GM23338 (cell line): ENCODE results near the gene FCRL5. TPM values are rescaled to one million over a fixed set of nuclear protein-coding genes. Genes with fewer than 3 reads are reported as not detected.
"Not testable (repeated sequence)": the region's sequence is repeated elsewhere in the genome, so short reads cannot be mapped to it uniquely, and the experiment has no call there.

Experiments
- ATAC-seq: fragments of 200-7000 bp; cut with Tn5 transposase; 3 replicates; pipeline ENCODE4 v1.9.1; 2020
- DNase-seq: peaks from one replicate; pipeline ENCODE4 v3.0.0-alpha.2; 2015; ENCODE audit warnings: low spot score
- H2AFZ ChIP-seq: fragments of 200-600 bp; sonication (generic); 2 replicates; pipeline ENCODE4 v1.8.0; 2016; ENCODE audit warnings: antibody characterized with exemption, mild to moderate bottlenecking, moderate library complexity
- H3F3A ChIP-seq: fragments of 200-600 bp; sonication (generic); replicated peaks from 2 replicates; pipeline ENCODE4 v1.8.0; 2017; ENCODE audit warnings: antibody characterized with exemption, mixed run types, low read depth
- H3K27ac ChIP-seq: fragments of 200-600 bp; sonication (generic); 2 replicates; pipeline ENCODE4 v1.6.1; 2016; ENCODE audit warnings: low read depth
- H3K27me3 ChIP-seq: fragments of 200-600 bp; sonication (generic); 2 replicates; pipeline ENCODE4 v1.8.0; 2016; ENCODE audit warnings: mild to moderate bottlenecking, mixed run types, moderate library complexity; ENCODE audit not compliant: insufficient read depth
- H3K36me3 ChIP-seq: fragments of 200-600 bp; sonication (generic); 2 replicates; pipeline ENCODE4 v1.8.0; 2016; ENCODE audit warnings: mild to moderate bottlenecking; ENCODE audit not compliant: insufficient read depth
- H3K4me1 ChIP-seq: fragments of 200-600 bp; sonication (generic); 2 replicates; pipeline ENCODE4 v1.8.0; 2016; ENCODE audit warnings: mild to moderate bottlenecking, moderate library complexity; ENCODE audit not compliant: insufficient read depth
- H3K4me2 ChIP-seq: fragments of 200-600 bp; sonication (generic); 2 replicates; pipeline ENCODE4 v1.7.1; 2017; ENCODE audit warnings: mixed run types
- H3K4me3 ChIP-seq: fragments of 200-600 bp; sonication (generic); 2 replicates; pipeline ENCODE4 v1.6.1; 2016; ENCODE audit warnings: mixed run types
- H3K79me2 ChIP-seq: fragments of 200-600 bp; sonication (generic); replicated peaks from 2 replicates; pipeline ENCODE4 v1.8.0; 2017; ENCODE audit warnings: mild to moderate bottlenecking; ENCODE audit not compliant: insufficient read depth
- H3K9me2 ChIP-seq: fragments of 200-600 bp; sonication (generic); 2 replicates; pipeline ENCODE4 v1.8.0; 2017; ENCODE audit not compliant: insufficient read depth
- H4K20me1 ChIP-seq: fragments of 200-600 bp; sonication (generic); replicated peaks from 2 replicates; pipeline ENCODE4 v1.8.0; 2017; ENCODE audit warnings: mild to moderate bottlenecking; ENCODE audit not compliant: insufficient read depth
- H3K27ac Mint-ChIP-seq: 2 replicates; pipeline ENCODE4 v1.8.0; 2020; ENCODE audit warnings: inconsistent platforms, mild to moderate bottlenecking, moderate library complexity, mixed read lengths
- H3K27me3 Mint-ChIP-seq: 3 replicates; pipeline ENCODE4 v1.8.0; 2022; ENCODE audit warnings: low read depth, mild to moderate bottlenecking, moderate library complexity, mixed read lengths, inconsistent platforms; ENCODE audit not compliant: insufficient read depth, poor library complexity
- H3K36me3 Mint-ChIP-seq: 3 replicates; pipeline ENCODE4 v1.8.0; 2021; ENCODE audit warnings: low read depth, mild to moderate bottlenecking, inconsistent platforms, moderate library complexity, mixed read lengths
- H3K4me1 Mint-ChIP-seq: 3 replicates; pipeline ENCODE4 v1.8.0; 2020; ENCODE audit warnings: mild to moderate bottlenecking, inconsistent platforms, mixed read lengths
- H3K4me3 Mint-ChIP-seq: 3 replicates; pipeline ENCODE4 v1.8.0; 2021; ENCODE audit warnings: moderate library complexity, mild to moderate bottlenecking, inconsistent platforms, mixed read lengths
- H3K9me3 Mint-ChIP-seq: 3 replicates; pipeline ENCODE4 v1.8.0; 2020; ENCODE audit warnings: moderate library complexity, mild to moderate bottlenecking, inconsistent platforms, mixed read lengths
- CREB1 ChIP-seq: fragments of 250-450 bp; sonication (Bioruptor Pico); IDR thresholded peaks from 2 replicates; pipeline ENCODE4 v1.5.0; 2020; ENCODE audit warnings: low read depth, mild to moderate bottlenecking, moderate library complexity
- CTCF ChIP-seq, 2 experiments: fragments of 200-600 bp in 1 of 2; sonication (generic) in 1 of 2; conservative IDR thresholded peaks; 2 replicates each; pipeline versions ENCODE4 v1.5.1 to v1.6.1; 2016 to 2017; ENCODE audit warnings: antibody characterized with exemption in 2 of 2, low read depth in 2 of 2, mild to moderate bottlenecking in 2 of 2, moderate library complexity in 1 of 2
- ETS1 ChIP-seq: IDR thresholded peaks from 2 replicates; pipeline ENCODE4 v1.6.1; 2016; ENCODE audit warnings: antibody characterized with exemption
- POLR2AphosphoS5 ChIP-seq: IDR thresholded peaks from 2 replicates; pipeline ENCODE4 v1.6.1; 2016; ENCODE audit warnings: antibody characterized with exemption, low read depth
- REST ChIP-seq: IDR thresholded peaks from one replicate; pipeline ENCODE4 v1.6.1; 2018; ENCODE audit warnings: antibody characterized with exemption; ENCODE audit not compliant: unreplicated experiment
- ZNF114 ChIP-seq: fragments of 250-450 bp; sonication (Bioruptor Pico); IDR thresholded peaks from 2 replicates; pipeline ENCODE4 v1.5.0; 2020; ENCODE audit warnings: mild to moderate bottlenecking, moderate library complexity
- ZNF462 ChIP-seq: fragments of 250-450 bp; sonication (Bioruptor Pico); IDR thresholded peaks from 2 replicates; pipeline ENCODE4 v1.5.0; 2020; ENCODE audit warnings: mild to moderate bottlenecking, moderate library complexity
- polyA plus RNA-seq: library from polyadenylated mRNA; unstranded; fragments of >200 nt; fragmentation: Nextera tagmentation; extraction: Ambion mirVana; gene quantifications from 2 replicates; pipeline ENCODE4 v1.2.1, GENCODE V29; 2016
- total RNA-seq: library from RNA; depleted of rRNA; stranded (reverse); fragments of >200 nt; shearing (Covaris generic); gene quantifications from 2 replicates; pipeline ENCODE4 v1.2.3, GENCODE V29; 2014

Gene FCRL5
- total and polyA plus RNA-seq, 2 experiments from 2014 or later = 0.79 to 2.8 TPM

- Histone ChIP-seq H2AFZ (no peak overlapping the region), H4K20me1 (no peaks in the 10 kb centered on the region), H3K4me3 (no peak overlapping the region), H3F3A (no peaks in the 10 kb centered on the region), H3K27me3 (no peaks in the 10 kb centered on the region), H3K4me1 (no peaks in the 10 kb centered on the region; the same call in 1 of the 2 replicates), H3K79me2 (no peaks in the 10 kb centered on the region), H3K36me3 (no peaks in the 10 kb centered on the region), H3K4me2 (no peak overlapping the region), H3K27ac (no peak overlapping the region), H3K9me2 (no peaks in the 10 kb centered on the region)
- DNase-seq (no peak), ATAC-seq (no peak)
- Mint-ChIP-seq H3K36me3 (no peaks in the 10 kb centered on the region; the same call in 2 of the 3 replicates), H3K4me1 (no peaks in the 10 kb centered on the region; the same call in 2 of the 3 replicates), H3K27me3 (peaks cover 5% of the 10 kb centered on the region), H3K27ac (0 out of 2 replicates have a peak overlapping the region, but pooled peaks have one; percentile 20), H3K9me3 (no peaks in the 10 kb centered on the region), H3K4me3 (no peak overlapping the region)
- TF ChIP-seq ZNF462 (CRISPR knock-in tag) = no peak
- no peak for TF ChIP-seq ETS1
- no peak for TF ChIP-seq CTCF (conservative IDR thresholded peaks at IDR 0.05; ENCODE audit: low read depth in 2 of 2)
- TF ChIP-seq ZNF114 = no peak
- TF ChIP-seq POLR2AphosphoS5 = no peak
- no peak for TF ChIP-seq CREB1
- no peak for TF ChIP-seq REST
Observed at GRCh38 chr1:157487096-157487495, 65.2 kb downstream of the FCRL5 start.

GRCh38 chr1:157486400-157486799 lies 65.9 kb downstream of the FCRL5 start:
- ATAC-seq, H3K4me2 ChIP-seq, H3K27ac Mint-ChIP-seq, H3K79me2 ChIP-seq, H3K4me1 Mint-ChIP-seq, H3K4me1 ChIP-seq, H3K9me2 ChIP-seq, H3K4me3 Mint-ChIP-seq, H3F3A ChIP-seq, H3K9me3 Mint-ChIP-seq, H3K27me3 ChIP-seq, H3K36me3 ChIP-seq, H2AFZ ChIP-seq, H3K27me3 Mint-ChIP-seq, H3K36me3 Mint-ChIP-seq, H4K20me1 ChIP-seq, H3K27ac ChIP-seq, H3K4me3 ChIP-seq, DNase-seq: not testable (repeated sequence)
